HG03280 (cell line): ENCODE measurements around the gene ACOX1.

Experiments used
- ATAC-seq: cut with Tn5 transposase; IDR thresholded peaks from one replicate; pipeline ENCODE4 v1.9.1; 2021; ENCODE audit warnings: mild to moderate bottlenecking, moderate library complexity; ENCODE audit not compliant: unreplicated experiment

Gene ACOX1

DNA sequence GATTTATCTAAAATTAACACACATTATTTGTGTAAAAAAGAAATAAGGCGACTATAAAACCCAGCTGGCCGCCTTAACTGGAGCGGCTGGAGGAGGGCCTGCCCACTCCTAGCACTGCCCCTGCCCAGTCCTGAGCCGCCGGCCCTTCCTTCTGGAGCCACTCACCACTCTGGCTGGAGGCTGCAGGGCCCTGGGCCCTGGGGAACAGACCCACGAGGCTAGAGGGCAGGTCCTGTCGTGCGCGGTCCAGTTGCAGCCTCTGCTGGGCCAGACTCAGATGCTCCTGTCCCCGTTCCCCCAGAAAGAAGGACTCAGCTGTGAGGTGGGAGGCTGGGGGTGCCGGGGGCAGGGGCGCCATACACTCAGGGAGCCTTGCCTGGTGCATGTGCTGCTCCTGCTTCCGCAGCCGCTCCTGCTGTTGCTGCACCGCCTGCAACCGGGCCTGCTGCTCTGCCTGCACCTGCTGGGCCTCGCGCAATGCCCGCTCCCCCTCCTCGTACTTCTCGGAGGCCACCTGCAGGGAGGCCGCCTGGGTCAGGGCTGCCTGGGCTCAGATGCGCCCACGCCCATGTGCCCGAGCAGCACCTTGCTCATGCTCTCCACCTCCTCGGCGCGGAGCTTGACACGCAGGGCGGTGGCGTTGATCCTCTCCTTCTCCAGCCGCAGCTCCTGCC lies 65.3 kb downstream of the ACOX1 start:
- ATAC-seq: no peak

- no peak for ATAC-seq
These were observed 68.3 kb downstream of the ACOX1 start for GRCh38 chr17:75910699-75911098.

- no peak for ATAC-seq
These were observed 69.1 kb downstream of the ACOX1 start for GRCh38 chr17:75909812-75910274.

- no peak for ATAC-seq
These were observed 69.7 kb downstream of the ACOX1 start for GRCh38 chr17:75909051-75909811.

GRCh38 chr17:75908201-75908600 lies 70.8 kb downstream of the ACOX1 start:
- ATAC-seq: no peak

DNA sequence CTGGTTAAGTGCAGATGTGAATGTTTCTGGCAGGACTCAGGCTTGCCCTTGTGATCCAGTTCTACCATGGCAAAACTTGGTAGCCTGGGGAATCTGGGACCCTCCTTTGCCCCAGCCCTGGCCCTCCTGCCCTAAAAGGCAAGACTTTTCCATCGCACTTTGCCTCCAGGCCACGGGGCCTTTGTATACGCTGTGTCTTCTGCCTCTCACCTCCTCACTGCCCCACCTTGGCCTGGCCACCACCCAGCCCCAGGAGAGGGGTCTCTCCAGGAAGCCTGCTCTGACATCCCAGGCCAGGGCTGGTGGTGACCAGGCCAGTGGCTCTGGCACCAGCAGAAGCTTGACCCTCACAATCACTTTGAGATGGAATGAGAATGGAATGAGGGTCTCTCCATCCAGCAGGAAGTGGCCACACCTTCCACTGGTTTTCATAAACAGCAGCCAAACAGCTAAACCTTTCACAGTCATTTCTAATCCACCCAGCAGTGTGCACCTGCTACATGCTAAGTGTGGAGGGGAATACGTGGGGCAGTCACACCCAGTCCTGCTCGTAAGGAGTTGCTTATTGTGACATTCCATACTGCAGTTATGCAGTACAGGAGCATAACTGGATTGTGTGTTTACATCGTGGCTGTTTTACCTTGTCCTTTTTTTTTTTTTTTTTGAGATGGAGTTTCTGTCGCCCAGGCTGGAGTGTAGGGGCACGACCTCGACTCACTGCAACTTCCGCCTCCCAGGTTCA lies 72.7 kb downstream of the ACOX1 start:
- ATAC-seq: no peak

GRCh38 chr17:75904749-75905521 lies 74.0 kb downstream of the ACOX1 start, which contains the start of gene MRPL38:
MRPL38 (minus strand) TSS chr17:75904884; CDS start chr17:75904875, 9 bp downstream.
- peak; percentile 96 for ATAC-seq

GRCh38 chr17:75902406-75902805 lies 76.6 kb downstream of the ACOX1 start:
- ATAC-seq: no peak

- no peak for ATAC-seq
These were observed 77.2 kb downstream of the ACOX1 start for GRCh38 chr17:75901727-75902126.

GRCh38 chr17:75900691-75901533 lies 78.1 kb downstream of the ACOX1 start:
- no peak for ATAC-seq

- no peak for ATAC-seq
These were observed 79.0 kb downstream of the ACOX1 start for GRCh38 chr17:75899767-75900468.

- no peak for ATAC-seq
These were observed 79.6 kb downstream of the ACOX1 start for GRCh38 chr17:75899353-75899752.

GRCh38 chr17:75898791-75899190 lies 80.2 kb downstream of the ACOX1 start:
- no peak for ATAC-seq

DNA sequence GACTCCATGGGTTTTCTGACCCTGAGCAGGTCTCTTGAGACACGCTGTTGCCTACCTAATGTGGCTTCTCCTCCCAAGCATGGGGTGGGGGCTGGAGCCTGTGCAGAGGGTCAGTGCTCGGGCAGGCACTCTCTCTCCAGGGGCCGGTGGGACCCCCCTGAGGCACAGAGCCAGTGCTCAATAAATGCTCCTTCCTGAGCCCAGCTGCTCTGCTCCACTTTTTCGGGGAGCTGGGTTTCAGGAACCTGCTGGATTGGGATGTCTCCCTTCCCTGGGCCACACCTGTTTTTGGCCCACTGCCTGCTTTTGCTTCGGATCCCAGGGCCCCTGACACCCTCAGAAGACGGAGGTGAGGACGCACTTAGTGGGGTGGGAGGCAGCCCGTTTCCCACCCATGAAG lies 80.9 kb downstream of the ACOX1 start:
- no peak for ATAC-seq

GRCh38 chr17:75897160-75898019 lies 81.6 kb downstream of the ACOX1 start:
- no peak for ATAC-seq

- ATAC-seq: peak; percentile 61
These were observed 82.4 kb downstream of the ACOX1 start, which contains the start of gene TRIM65 for GRCh38 chr17:75896415-75897159. TRIM65 (minus strand) TSS chr17:75896951; CDS start chr17:75896937, 14 bp downstream.

GRCh38 chr17:75895370-75896155 lies 83.4 kb downstream of the ACOX1 start:
- no peak for ATAC-seq
